IPS DF 4.7 (cell line): ENCODE measurements around the gene PITPNM3.

Experiments
- DNase-seq: peaks from one replicate; pipeline ENCODE4 v3.0.0-alpha.2; 2013; ENCODE audit warnings: low spot score; ENCODE audit errors: extremely low read depth

PITPNM3 gene

GRCh38 chr17:6551869-6552531, 4.4 kb downstream of the PITPNM3 start:
- DNase-seq = no peak

GRCh38 chr17:6551356-6551755, 5.0 kb downstream of the PITPNM3 start:
- DNase-seq = no peak

- DNase-seq = no peak
Measured at GRCh38 chr17:6549384-6550036, 6.8 kb downstream of the PITPNM3 start.

- no peak for DNase-seq
Measured at GRCh38 chr17:6548578-6549330, 7.6 kb downstream of the PITPNM3 start.

- no peak for DNase-seq
Measured at GRCh38 chr17:6548034-6548433, 8.3 kb downstream of the PITPNM3 start.

GRCh38 chr17:6547336-6547735, 9.0 kb downstream of the PITPNM3 start:
- no peak for DNase-seq

GRCh38 chr17:6546069-6546718, 10.2 kb downstream of the PITPNM3 start:
- DNase-seq = no peak

GRCh38 chr17:6545291-6545690, 11.1 kb downstream of the PITPNM3 start:
- DNase-seq = no peak

GRCh38 chr17:6544011-6544370, 12.4 kb downstream of the PITPNM3 start:
- DNase-seq = no peak

GRCh38 chr17:6543079-6544010, 13.0 kb downstream of the PITPNM3 start:
- DNase-seq = no peak

- DNase-seq = no peak
Measured at GRCh38 chr17:6542577-6542976, 13.8 kb downstream of the PITPNM3 start.

GRCh38 chr17:6541886-6542285, 14.5 kb downstream of the PITPNM3 start:
- no peak for DNase-seq

- DNase-seq = no peak
Measured at GRCh38 chr17:6539871-6540270, 16.5 kb downstream of the PITPNM3 start.

GRCh38 chr17:6536566-6537065, 19.7 kb downstream of the PITPNM3 start:
- no peak for DNase-seq

GRCh38 chr17:6536053-6536452, 20.3 kb downstream of the PITPNM3 start:
- DNase-seq = no peak

GRCh38 chr17:6534846-6535514, 21.4 kb downstream of the PITPNM3 start:
- no peak for DNase-seq

- no peak for DNase-seq
Measured at GRCh38 chr17:6532441-6532885, 23.9 kb downstream of the PITPNM3 start.

GRCh38 chr17:6531575-6531974, 24.8 kb downstream of the PITPNM3 start:
- no peak for DNase-seq

GRCh38 chr17:6530324-6530920, 25.9 kb downstream of the PITPNM3 start:
- no peak for DNase-seq

GRCh38 chr17:6528557-6528956, 27.8 kb downstream of the PITPNM3 start:
- DNase-seq = no peak
